ENCODE data around the gene MALRD1.

DNA sequence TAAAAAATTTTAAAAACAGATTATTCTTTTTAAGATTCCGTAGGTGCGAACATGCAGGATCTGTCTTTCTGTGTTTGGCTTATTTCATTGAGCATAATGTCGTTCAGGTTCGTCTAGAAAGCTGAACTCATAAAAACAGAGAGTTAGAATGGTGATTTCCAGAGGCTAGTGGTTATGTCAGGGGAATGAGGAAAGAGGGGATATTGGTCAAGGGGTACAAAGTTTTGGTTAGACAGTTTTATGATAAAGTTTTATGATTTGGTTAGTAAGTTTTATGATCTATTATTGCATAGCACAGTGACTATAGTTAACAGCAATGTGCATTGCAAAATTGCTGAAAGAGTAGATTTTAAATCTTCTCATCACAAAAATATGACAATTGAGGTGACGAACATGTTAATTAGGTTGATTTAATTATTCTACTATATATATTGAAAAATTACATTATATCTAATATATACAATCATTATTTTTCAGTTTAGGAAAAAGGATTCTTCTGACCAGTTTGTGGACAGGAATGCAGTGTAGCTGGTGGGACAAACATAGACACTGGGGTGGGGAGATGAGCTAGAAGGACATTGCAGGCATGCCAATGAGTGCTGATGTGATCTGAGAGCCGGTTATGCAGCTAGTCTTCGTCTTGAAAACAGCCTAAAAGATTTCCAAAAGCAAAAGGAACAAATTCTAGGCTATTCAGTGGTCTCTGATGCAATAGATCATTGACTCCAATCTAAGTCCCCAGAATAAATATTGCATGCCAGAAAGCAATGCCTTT, 31.3 kb upstream of the MALRD1 start:
- TF ChIP-seq, protein P1, sequence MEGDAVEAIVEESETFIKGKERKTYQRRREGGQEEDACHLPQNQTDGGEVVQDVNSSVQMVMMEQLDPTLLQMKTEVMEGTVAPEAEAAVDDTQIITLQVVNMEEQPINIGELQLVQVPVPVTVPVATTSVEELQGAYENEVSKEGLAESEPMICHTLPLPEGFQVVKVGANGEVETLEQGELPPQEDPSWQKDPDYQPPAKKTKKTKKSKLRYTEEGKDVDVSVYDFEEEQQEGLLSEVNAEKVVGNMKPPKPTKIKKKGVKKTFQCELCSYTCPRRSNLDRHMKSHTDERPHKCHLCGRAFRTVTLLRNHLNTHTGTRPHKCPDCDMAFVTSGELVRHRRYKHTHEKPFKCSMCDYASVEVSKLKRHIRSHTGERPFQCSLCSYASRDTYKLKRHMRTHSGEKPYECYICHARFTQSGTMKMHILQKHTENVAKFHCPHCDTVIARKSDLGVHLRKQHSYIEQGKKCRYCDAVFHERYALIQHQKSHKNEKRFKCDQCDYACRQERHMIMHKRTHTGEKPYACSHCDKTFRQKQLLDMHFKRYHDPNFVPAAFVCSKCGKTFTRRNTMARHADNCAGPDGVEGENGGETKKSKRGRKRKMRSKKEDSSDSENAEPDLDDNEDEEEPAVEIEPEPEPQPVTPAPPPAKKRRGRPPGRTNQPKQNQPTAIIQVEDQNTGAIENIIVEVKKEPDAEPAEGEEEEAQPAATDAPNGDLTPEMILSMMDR (IDR thresholded peaks at IDR 0.05 in 8 of 11, conservative IDR thresholded peaks at IDR 0.05 in 3 of 11): no peak
- no peak for TF ChIP-seq POLR2A (IDR thresholded peaks at IDR 0.05)
